ENCODE data around the gene EMP1.

EMP1 gene

DNA sequence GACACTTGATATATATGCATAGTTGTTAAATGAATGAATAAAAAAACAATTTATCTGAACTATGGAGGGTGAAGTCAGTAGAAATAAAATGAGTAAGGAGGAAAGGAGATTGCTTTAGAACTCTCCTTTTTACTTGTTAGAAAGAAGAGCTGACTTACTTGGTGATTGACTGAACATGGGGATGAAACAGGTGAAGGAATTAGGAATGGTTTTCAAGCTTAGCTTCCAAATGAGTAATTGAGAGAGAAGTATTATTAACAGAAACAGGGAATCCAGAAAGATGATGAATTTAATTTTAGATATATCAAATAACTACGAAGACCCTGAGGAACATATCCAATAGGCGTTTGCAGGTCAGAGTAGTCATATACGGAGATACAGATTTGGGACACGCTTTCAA, 33.6 kb upstream of the EMP1 start:
- no peak overlapping the region for H3K4ac ChIP-seq (ENCODE audit: low read depth, low read length)
- no peak overlapping the region for H3K4me2 ChIP-seq (ENCODE audit: low read length)
- no peak overlapping the region for H4K5ac ChIP-seq (ENCODE audit: low read length)
- no peak overlapping the region for H2BK15ac ChIP-seq (replicated peaks; ENCODE audit: low read depth)
- H3K9ac ChIP-seq (ENCODE audit: low read length), result no peak overlapping the region
- H3K4me3 ChIP-seq (ENCODE audit: low read length), result no peak overlapping the region
- no peak overlapping the region for H3K18ac ChIP-seq (ENCODE audit: low read length)
- no peaks in the 10 kb centered on the region for H3K79me1 ChIP-seq (ENCODE audit: low read length)
- no peak overlapping the region for H3K27ac ChIP-seq (ENCODE audit: low read depth, low read length)
- no peaks in the 10 kb centered on the region for H3K36me3 ChIP-seq (ENCODE audit: control insufficient read depth, insufficient read depth, low read length)
- H2BK120ac ChIP-seq (ENCODE audit: low read depth, low read length), result no peak overlapping the region
- no peak overlapping the region for H2BK5ac ChIP-seq (ENCODE audit: low read length)
- no CpG with 5 or more reads among the region's 4 CpGs for WGBS (ENCODE audit: extremely low coverage, insufficient coverage, low lambda C conversion rate)
- H4K8ac ChIP-seq (ENCODE audit: low read depth, low read length), result no peak overlapping the region
- no peaks in the 10 kb centered on the region for H3K79me2 ChIP-seq (ENCODE audit: control insufficient read depth, insufficient read depth, low read length)
- H3K27me3 ChIP-seq (ENCODE audit: insufficient read depth, low read length, poor library complexity), result no peaks in the 10 kb centered on the region
- no peaks in the 10 kb centered on the region for H3K4me1 ChIP-seq (ENCODE audit: control insufficient read depth, low read depth, low read length)
- DNase-seq, result no peak
- H3K56ac ChIP-seq (ENCODE audit: low read length), result no peak overlapping the region
- no peak overlapping the region for H3K23ac ChIP-seq (ENCODE audit: low read length)
- no peak overlapping the region for H2AK5ac ChIP-seq (ENCODE audit: low read length)

DNA sequence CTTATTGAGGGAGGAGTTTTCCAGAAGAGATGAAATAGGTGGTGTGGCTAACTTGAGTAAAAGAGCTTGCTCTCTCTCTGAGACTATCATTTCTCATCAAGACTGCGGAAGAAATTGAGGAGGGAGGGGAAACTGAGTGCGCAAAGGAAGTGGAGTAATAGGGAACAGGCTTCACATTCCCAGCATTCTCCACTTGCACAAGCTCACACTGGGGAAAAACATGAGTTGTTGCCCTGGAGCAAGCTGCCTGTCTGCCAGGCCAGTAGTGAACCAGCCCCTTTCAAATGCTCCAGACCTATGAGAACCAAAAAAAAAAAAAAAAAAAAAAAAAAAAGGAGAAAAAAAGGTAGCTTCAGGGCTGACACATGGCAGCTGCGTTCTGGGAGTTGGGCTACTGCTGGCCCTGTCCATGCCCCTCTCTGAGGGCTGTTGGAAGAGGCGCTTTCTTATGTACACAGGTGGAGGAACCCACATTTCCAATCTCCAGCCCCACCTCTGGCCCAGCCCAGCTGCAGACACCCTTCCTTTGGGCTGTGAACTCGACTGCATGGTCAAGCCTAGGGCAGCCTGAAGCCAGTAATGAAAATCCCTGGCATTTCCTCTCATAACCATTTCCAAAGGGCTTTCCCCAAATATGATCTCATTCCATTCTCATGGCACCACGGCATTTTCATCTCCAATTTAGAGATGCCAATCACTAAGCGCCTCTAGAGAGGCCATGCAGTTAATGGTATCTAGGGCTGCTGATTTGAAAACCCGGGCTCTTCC, 32.5 kb upstream of the EMP1 start:
- Histone ChIP-seq H2BK15ac (replicated peaks; ENCODE audit: low read depth) (no peak overlapping the region), H3K23ac (ENCODE audit: low read length) (no peak overlapping the region), H3K4me2 (ENCODE audit: low read length) (no peak overlapping the region), H3K18ac (ENCODE audit: low read length) (no peak overlapping the region), H3K79me2 (ENCODE audit: control insufficient read depth, insufficient read depth, low read length) (no peaks in the 10 kb centered on the region), H2BK5ac (ENCODE audit: low read length) (no peak overlapping the region), H3K4ac (ENCODE audit: low read depth, low read length) (no peak overlapping the region), H3K56ac (ENCODE audit: low read length) (no peak overlapping the region), H3K9ac (ENCODE audit: low read length) (no peak overlapping the region), H3K79me1 (ENCODE audit: low read length) (no peaks in the 10 kb centered on the region), H3K27me3 (ENCODE audit: insufficient read depth, low read length, poor library complexity) (no peaks in the 10 kb centered on the region), H4K8ac (ENCODE audit: low read depth, low read length) (no peak overlapping the region), H2AK5ac (ENCODE audit: low read length) (no peak overlapping the region), H3K4me3 (ENCODE audit: low read length) (no peak overlapping the region), H2BK120ac (ENCODE audit: low read depth, low read length) (no peak overlapping the region), H3K4me1 (ENCODE audit: control insufficient read depth, low read depth, low read length) (no peaks in the 10 kb centered on the region), H4K5ac (ENCODE audit: low read length) (no peak overlapping the region), H3K36me3 (ENCODE audit: control insufficient read depth, insufficient read depth, low read length) (no peaks in the 10 kb centered on the region), H3K27ac (ENCODE audit: low read depth, low read length) (no peak overlapping the region)
- no CpG with 5 or more reads among the region's 8 CpGs for WGBS (ENCODE audit: extremely low coverage, insufficient coverage, low lambda C conversion rate)
- DNase-seq, result no peak

DNA sequence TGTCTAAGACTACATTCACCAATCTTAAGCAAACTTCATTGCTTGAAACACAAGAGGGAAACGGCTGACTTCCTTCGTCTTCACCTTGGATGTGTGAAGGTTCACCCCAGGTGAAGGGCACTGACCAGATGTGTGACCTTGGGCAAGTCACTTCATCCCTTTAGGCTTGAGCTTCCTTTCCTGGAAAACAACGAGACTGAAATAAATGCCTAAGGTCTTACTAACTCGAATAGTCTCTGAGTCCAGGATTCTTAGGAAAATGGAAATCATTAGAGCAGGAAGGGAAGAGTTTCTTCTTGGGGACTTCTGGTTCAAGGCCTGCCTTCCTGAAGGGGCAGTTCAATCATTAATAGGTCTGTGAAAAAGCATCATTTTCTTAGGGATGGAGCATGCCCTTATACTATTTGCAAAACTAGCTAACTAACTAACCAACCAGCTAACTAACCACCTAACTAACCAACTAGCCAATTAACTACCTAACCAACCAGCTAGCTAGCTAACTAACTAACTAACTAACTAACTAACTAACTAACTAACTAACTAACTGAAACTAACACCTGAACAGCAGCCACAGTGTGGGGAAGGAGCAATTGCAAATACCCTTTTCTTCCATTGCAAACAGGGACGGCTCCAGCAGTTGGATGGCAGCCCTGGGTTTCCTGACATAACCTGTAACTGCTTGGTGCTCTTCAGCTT, 31.5 kb upstream of the EMP1 start:
- Histone ChIP-seq H2BK15ac (replicated peaks; ENCODE audit: low read depth) (no peak overlapping the region), H3K9ac (ENCODE audit: low read length) (no peak overlapping the region), H3K36me3 (ENCODE audit: control insufficient read depth, insufficient read depth, low read length) (no peaks in the 10 kb centered on the region), H3K27me3 (ENCODE audit: insufficient read depth, low read length, poor library complexity) (no peaks in the 10 kb centered on the region), H4K5ac (ENCODE audit: low read length) (no peak overlapping the region), H3K4me2 (ENCODE audit: low read length) (no peak overlapping the region), H3K79me2 (ENCODE audit: control insufficient read depth, insufficient read depth, low read length) (no peaks in the 10 kb centered on the region), H4K8ac (ENCODE audit: low read depth, low read length) (no peak overlapping the region), H2BK5ac (ENCODE audit: low read length) (no peak overlapping the region), H3K56ac (ENCODE audit: low read length) (no peak overlapping the region), H2AK5ac (ENCODE audit: low read length) (no peak overlapping the region), H3K4me1 (ENCODE audit: control insufficient read depth, low read depth, low read length) (no peaks in the 10 kb centered on the region), H3K4ac (ENCODE audit: low read depth, low read length) (no peak overlapping the region), H3K18ac (ENCODE audit: low read length) (no peak overlapping the region), H3K23ac (ENCODE audit: low read length) (no peak overlapping the region), H2BK120ac (ENCODE audit: low read depth, low read length) (no peak overlapping the region), H3K4me3 (ENCODE audit: low read length) (no peak overlapping the region), H3K27ac (ENCODE audit: low read depth, low read length) (no peak overlapping the region), H3K79me1 (ENCODE audit: low read length) (no peaks in the 10 kb centered on the region)
- WGBS (ENCODE audit: extremely low coverage, insufficient coverage, low lambda C conversion rate), result no CpG with 5 or more reads among the region's 5 CpGs
- no peak for DNase-seq

DNA sequence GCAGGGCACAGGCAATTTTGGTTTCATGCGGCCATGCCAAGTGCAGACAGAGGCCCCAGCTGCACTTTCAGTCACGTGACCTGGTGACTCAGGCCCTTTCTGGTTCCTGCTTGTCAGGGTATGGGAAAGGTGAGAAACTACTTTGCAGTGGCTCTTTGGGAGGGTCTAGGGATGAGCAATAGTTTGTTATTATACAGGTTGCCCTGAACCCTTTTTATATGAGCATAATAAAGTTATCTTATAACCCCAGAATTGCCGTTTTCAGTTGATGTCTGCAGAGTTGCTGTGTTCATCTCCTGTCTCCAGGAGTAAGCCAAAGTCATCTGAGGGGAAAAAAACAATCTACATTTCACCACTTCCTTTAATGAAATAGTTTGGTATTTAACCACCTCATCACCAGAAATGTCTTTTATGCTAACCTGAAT, 30.9 kb upstream of the EMP1 start:
- no CpG with 5 or more reads among the region's 3 CpGs for WGBS (ENCODE audit: extremely low coverage, insufficient coverage, low lambda C conversion rate)
- H4K8ac ChIP-seq (ENCODE audit: low read depth, low read length), result no peak overlapping the region
- no peak overlapping the region for H3K4me2 ChIP-seq (ENCODE audit: low read length)
- no peak overlapping the region for H2BK120ac ChIP-seq (ENCODE audit: low read depth, low read length)
- H3K27ac ChIP-seq (ENCODE audit: low read depth, low read length), result no peak overlapping the region
- H3K4ac ChIP-seq (ENCODE audit: low read depth, low read length), result no peak overlapping the region
- H3K79me1 ChIP-seq (ENCODE audit: low read length), result no peaks in the 10 kb centered on the region
- H2BK15ac ChIP-seq (replicated peaks; ENCODE audit: low read depth), result no peak overlapping the region
- no peak overlapping the region for H4K5ac ChIP-seq (ENCODE audit: low read length)
- H3K18ac ChIP-seq (ENCODE audit: low read length), result no peak overlapping the region
- no peaks in the 10 kb centered on the region for H3K4me1 ChIP-seq (ENCODE audit: control insufficient read depth, low read depth, low read length)
- H3K27me3 ChIP-seq (ENCODE audit: insufficient read depth, low read length, poor library complexity), result no peaks in the 10 kb centered on the region
- no peak overlapping the region for H3K9ac ChIP-seq (ENCODE audit: low read length)
- H3K4me3 ChIP-seq (ENCODE audit: low read length), result no peak overlapping the region
- H2AK5ac ChIP-seq (ENCODE audit: low read length), result no peak overlapping the region
- no peak overlapping the region for H2BK5ac ChIP-seq (ENCODE audit: low read length)
- DNase-seq, result peak; percentile 71
- no peaks in the 10 kb centered on the region for H3K79me2 ChIP-seq (ENCODE audit: control insufficient read depth, insufficient read depth, low read length)
- H3K56ac ChIP-seq (ENCODE audit: low read length), result no peak overlapping the region
- no peak overlapping the region for H3K23ac ChIP-seq (ENCODE audit: low read length)
- no peaks in the 10 kb centered on the region for H3K36me3 ChIP-seq (ENCODE audit: control insufficient read depth, insufficient read depth, low read length)

DNA sequence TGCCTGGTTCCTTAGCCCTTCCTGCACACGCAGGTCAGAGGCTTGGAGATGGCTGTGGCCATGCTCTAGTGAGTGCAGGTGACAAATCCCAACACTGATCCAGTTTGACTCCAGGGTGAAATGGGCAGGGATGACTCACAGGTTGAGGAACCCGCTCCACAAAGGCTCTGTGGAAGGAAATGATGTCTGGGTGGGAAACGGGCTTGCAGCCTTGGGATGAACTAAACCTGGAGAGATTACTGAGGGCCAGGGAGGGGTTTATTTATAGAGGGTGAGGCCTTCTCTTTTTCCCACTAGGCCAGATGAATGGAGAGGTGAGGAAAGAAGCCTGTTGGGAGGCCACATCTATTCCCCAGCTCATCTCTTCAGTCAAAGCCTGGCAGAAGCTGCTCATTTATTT, 29.3 kb upstream of the EMP1 start:
- no peak for DNase-seq
- no peak overlapping the region for H3K4me2 ChIP-seq (ENCODE audit: low read length)
- WGBS (ENCODE audit: extremely low coverage, insufficient coverage, low lambda C conversion rate), result no CpG with 5 or more reads among the region's 3 CpGs
- H4K8ac ChIP-seq (ENCODE audit: low read depth, low read length), result no peak overlapping the region
- H4K5ac ChIP-seq (ENCODE audit: low read length), result no peak overlapping the region
- no peak overlapping the region for H3K4ac ChIP-seq (ENCODE audit: low read depth, low read length)
- H2BK5ac ChIP-seq (ENCODE audit: low read length), result no peak overlapping the region
- H3K9ac ChIP-seq (ENCODE audit: low read length), result no peak overlapping the region
- H2AK5ac ChIP-seq (ENCODE audit: low read length), result no peak overlapping the region
- no peaks in the 10 kb centered on the region for H3K4me1 ChIP-seq (ENCODE audit: control insufficient read depth, low read depth, low read length)
- no peaks in the 10 kb centered on the region for H3K36me3 ChIP-seq (ENCODE audit: control insufficient read depth, insufficient read depth, low read length)
- no peaks in the 10 kb centered on the region for H3K79me1 ChIP-seq (ENCODE audit: low read length)
- no peak overlapping the region for H3K4me3 ChIP-seq (ENCODE audit: low read length)
- no peak overlapping the region for H2BK120ac ChIP-seq (ENCODE audit: low read depth, low read length)
- H2BK15ac ChIP-seq (replicated peaks; ENCODE audit: low read depth), result no peak overlapping the region
- no peak overlapping the region for H3K23ac ChIP-seq (ENCODE audit: low read length)
- H3K27me3 ChIP-seq (ENCODE audit: insufficient read depth, low read length, poor library complexity), result no peaks in the 10 kb centered on the region
- H3K56ac ChIP-seq (ENCODE audit: low read length), result no peak overlapping the region
- H3K79me2 ChIP-seq (ENCODE audit: control insufficient read depth, insufficient read depth, low read length), result no peaks in the 10 kb centered on the region
- no peak overlapping the region for H3K27ac ChIP-seq (ENCODE audit: low read depth, low read length)
- no peak overlapping the region for H3K18ac ChIP-seq (ENCODE audit: low read length)

Measured in mesendoderm (in vitro differentiated cells).